ENCODE results near the gene RC3H1. TPM values are rescaled to one million over a fixed set of nuclear protein-coding genes. Genes with fewer than 3 reads are reported as not detected.

The RC3H1 gene
- total and polyA plus RNA-seq, 2 donors (not counting 1 experiment from before 2014, with no cell fraction given) = 13.6 to 17.5 TPM

GRCh38 chr1:174017231-174017970, 4.8 kb downstream of the RC3H1 start:
- Histone ChIP-seq H2AFZ (ENCODE audit: low read length) (no peak overlapping the region), H3K36me3 (ENCODE audit: control insufficient read depth, insufficient read depth, low read length) (no peaks in the 10 kb centered on the region), H4K20me1 (ENCODE audit: control insufficient read depth, extremely low read depth, insufficient read depth, low read length) (peaks cover 2% of the 10 kb centered on the region)

GRCh38 chr1:174013864-174014418, 8.2 kb downstream of the RC3H1 start:
- peaks cover 83% of the 10 kb centered on the region for H3K79me2 ChIP-seq (ENCODE audit: control insufficient read depth, insufficient read depth, low read length)
- no peak overlapping the region for H2AFZ ChIP-seq (ENCODE audit: low read length)
- H3K9ac ChIP-seq (ENCODE audit: insufficient read depth, low read length) = no peak overlapping the region
- no peak for DNase-seq (ENCODE audit: low read depth in 2 of 2)
- H3K4me2 ChIP-seq (ENCODE audit: extremely low read depth, insufficient read depth, low read length) = no peak overlapping the region
- no peaks in the 10 kb centered on the region for H3K27me3 ChIP-seq (ENCODE audit: control insufficient read depth, insufficient read depth, low read length)
- H3K4me3 ChIP-seq (replicated peaks in 1 of 4; ENCODE audit: control extremely low read depth in 1 of 4, insufficient read depth in 1 of 4, low read depth in 3 of 4, low read length in 4 of 4) = no peak overlapping the region
- no peak overlapping the region for H3K27ac ChIP-seq (ENCODE audit: insufficient read depth, low read length)
- no peaks in the 10 kb centered on the region for H3K9me3 ChIP-seq (ENCODE audit: control insufficient read depth, insufficient read depth, low read depth, low read length)
- no peak for TF ChIP-seq EZH2 (IDR thresholded peaks at IDR 0.05; ENCODE audit: low read length, missing control alignments)
- TF ChIP-seq CTCF (conservative IDR thresholded peaks at IDR 0.05 in 1 of 2, IDR thresholded peaks at IDR 0.05 in 1 of 2; ENCODE audit: low read depth in 1 of 2, low read length in 2 of 2) = no peak
- H3K4me1 ChIP-seq (ENCODE audit: control insufficient read depth, extremely low read depth, insufficient read depth, low read length) = peaks cover 2% of the 10 kb centered on the region
- H3K36me3 ChIP-seq (ENCODE audit: control insufficient read depth, insufficient read depth, low read length) = no peaks in the 10 kb centered on the region
- H4K20me1 ChIP-seq (ENCODE audit: control insufficient read depth, extremely low read depth, insufficient read depth, low read length) = peaks cover 2% of the 10 kb centered on the region

More at GRCh38 chr1:174017231-174017970, 4.8 kb downstream of the RC3H1 start:
- H3K4me1 ChIP-seq (ENCODE audit: control insufficient read depth, extremely low read depth, insufficient read depth, low read length) = peaks cover 2% of the 10 kb centered on the region
- no peaks in the 10 kb centered on the region for H3K9me3 ChIP-seq (ENCODE audit: control insufficient read depth, insufficient read depth, low read depth, low read length)
- no peak for TF ChIP-seq EZH2 (IDR thresholded peaks at IDR 0.05; ENCODE audit: low read length, missing control alignments)
- no peak for TF ChIP-seq CTCF (conservative IDR thresholded peaks at IDR 0.05 in 1 of 2, IDR thresholded peaks at IDR 0.05 in 1 of 2; ENCODE audit: low read depth in 1 of 2, low read length in 2 of 2)
- peaks cover 87% of the 10 kb centered on the region for H3K79me2 ChIP-seq (ENCODE audit: control insufficient read depth, insufficient read depth, low read length)
- H3K27ac ChIP-seq (ENCODE audit: insufficient read depth, low read length) = no peak overlapping the region
- DNase-seq (ENCODE audit: low read depth in 2 of 2) = peak in 1 of 2 donors; percentile 35
- H3K9ac ChIP-seq (ENCODE audit: insufficient read depth, low read length) = no peak overlapping the region
- no peaks in the 10 kb centered on the region for H3K27me3 ChIP-seq (ENCODE audit: control insufficient read depth, insufficient read depth, low read length)
- peak overlapping the region in 1 of 4 experiments; percentile 23 for H3K4me3 ChIP-seq (replicated peaks in 1 of 4; ENCODE audit: control extremely low read depth in 1 of 4, insufficient read depth in 1 of 4, low read depth in 3 of 4, low read length in 4 of 4)
- peak overlapping the region; percentile 40 for H3K4me2 ChIP-seq (ENCODE audit: extremely low read depth, insufficient read depth, low read length)

GRCh38 chr1:174008979-174009378, 13.2 kb downstream of the RC3H1 start:
- Histone ChIP-seq H3K4me2 (ENCODE audit: extremely low read depth, insufficient read depth, low read length) (no peak overlapping the region), H3K36me3 (ENCODE audit: control insufficient read depth, insufficient read depth, low read length) (no peaks in the 10 kb centered on the region), H4K20me1 (ENCODE audit: control insufficient read depth, extremely low read depth, insufficient read depth, low read length) (peaks cover 2% of the 10 kb centered on the region), H3K27ac (ENCODE audit: insufficient read depth, low read length) (no peak overlapping the region), H3K9me3 (ENCODE audit: control insufficient read depth, insufficient read depth, low read depth, low read length) (no peaks in the 10 kb centered on the region), H3K9ac (ENCODE audit: insufficient read depth, low read length) (no peak overlapping the region), H3K79me2 (ENCODE audit: control insufficient read depth, insufficient read depth, low read length) (peaks cover 67% of the 10 kb centered on the region), H3K4me1 (ENCODE audit: control insufficient read depth, extremely low read depth, insufficient read depth, low read length) (peaks cover 4% of the 10 kb centered on the region), H3K27me3 (ENCODE audit: control insufficient read depth, insufficient read depth, low read length) (no peaks in the 10 kb centered on the region), H2AFZ (ENCODE audit: low read length) (no peak overlapping the region), H3K4me3 (replicated peaks in 1 of 4; ENCODE audit: control extremely low read depth in 1 of 4, insufficient read depth in 1 of 4, low read depth in 3 of 4, low read length in 4 of 4) (no peak overlapping the region)
- TF ChIP-seq EZH2 (IDR thresholded peaks at IDR 0.05; ENCODE audit: low read length, missing control alignments) (no peak), CTCF (conservative IDR thresholded peaks at IDR 0.05 in 1 of 2, IDR thresholded peaks at IDR 0.05 in 1 of 2; ENCODE audit: low read depth in 1 of 2, low read length in 2 of 2) (no peak)
- no peak for DNase-seq (ENCODE audit: low read depth in 2 of 2)

Measured in fibroblast of lung (primary cell).